ENCODE results near the gene LYPD5. TPM values are rescaled to one million over a fixed set of nuclear protein-coding genes. Genes with fewer than 3 reads are reported as not detected.
A peak's percentile ranks its signal among the peaks of the same experiment; 100 is the strongest.
"Not testable (repeated sequence)": the region's sequence is repeated elsewhere in the genome, so short reads cannot be mapped to it uniquely, and the experiment has no call there.

Gene LYPD5
- total RNA-seq, 4 donors from 2014 or later, result 0.35 to 1.4 TPM; not detected in 2

DNA sequence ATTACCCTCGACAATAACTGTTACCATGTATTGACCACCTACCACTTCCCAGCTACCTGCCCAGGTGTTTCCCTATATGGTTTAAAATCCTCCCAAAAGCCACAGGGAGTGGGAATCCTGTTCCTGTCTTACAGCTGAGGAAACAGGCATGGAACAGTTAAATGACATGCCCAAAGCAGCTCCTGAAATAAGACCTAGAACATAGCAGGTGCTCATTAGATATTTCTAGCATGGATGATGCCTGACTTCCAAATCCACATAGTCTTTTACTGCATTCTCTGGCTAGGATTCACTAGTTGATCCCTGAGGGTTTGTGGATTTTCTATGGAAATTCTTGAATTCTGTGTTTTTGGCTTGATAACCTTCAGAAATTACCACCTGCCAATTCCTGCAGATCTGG, 34.4 kb downstream of the LYPD5 start:
- no peak for ATAC-seq
- Histone ChIP-seq H3K4me3 (no peak overlapping the region), H3K36me3 (no peaks in the 10 kb centered on the region), H3K27ac (no peak overlapping the region), H3K9me3 (no peaks in the 10 kb centered on the region), H3K4me1 (no peaks in the 10 kb centered on the region), H3K27me3 (peaks cover 0 to 6% (median 0%) of the 10 kb centered on the region in 3 donors)
- TF ChIP-seq POLR2A (IDR thresholded peaks at IDR 0.05), result no peak
- TF ChIP-seq, protein P1, sequence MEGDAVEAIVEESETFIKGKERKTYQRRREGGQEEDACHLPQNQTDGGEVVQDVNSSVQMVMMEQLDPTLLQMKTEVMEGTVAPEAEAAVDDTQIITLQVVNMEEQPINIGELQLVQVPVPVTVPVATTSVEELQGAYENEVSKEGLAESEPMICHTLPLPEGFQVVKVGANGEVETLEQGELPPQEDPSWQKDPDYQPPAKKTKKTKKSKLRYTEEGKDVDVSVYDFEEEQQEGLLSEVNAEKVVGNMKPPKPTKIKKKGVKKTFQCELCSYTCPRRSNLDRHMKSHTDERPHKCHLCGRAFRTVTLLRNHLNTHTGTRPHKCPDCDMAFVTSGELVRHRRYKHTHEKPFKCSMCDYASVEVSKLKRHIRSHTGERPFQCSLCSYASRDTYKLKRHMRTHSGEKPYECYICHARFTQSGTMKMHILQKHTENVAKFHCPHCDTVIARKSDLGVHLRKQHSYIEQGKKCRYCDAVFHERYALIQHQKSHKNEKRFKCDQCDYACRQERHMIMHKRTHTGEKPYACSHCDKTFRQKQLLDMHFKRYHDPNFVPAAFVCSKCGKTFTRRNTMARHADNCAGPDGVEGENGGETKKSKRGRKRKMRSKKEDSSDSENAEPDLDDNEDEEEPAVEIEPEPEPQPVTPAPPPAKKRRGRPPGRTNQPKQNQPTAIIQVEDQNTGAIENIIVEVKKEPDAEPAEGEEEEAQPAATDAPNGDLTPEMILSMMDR (IDR thresholded peaks at IDR 0.05 in 4 of 5, conservative IDR thresholded peaks at IDR 0.05 in 1 of 5), result no peak
- no peak for DNase-seq
- intact Hi-C loops (cut with DNase I; ENCODE audit: low total_unique reads), result no loop called here
- in situ Hi-C loops (cut with MboI; ENCODE audit: low sequenced_read_pairs in 4 of 4), result no loop called here

DNA sequence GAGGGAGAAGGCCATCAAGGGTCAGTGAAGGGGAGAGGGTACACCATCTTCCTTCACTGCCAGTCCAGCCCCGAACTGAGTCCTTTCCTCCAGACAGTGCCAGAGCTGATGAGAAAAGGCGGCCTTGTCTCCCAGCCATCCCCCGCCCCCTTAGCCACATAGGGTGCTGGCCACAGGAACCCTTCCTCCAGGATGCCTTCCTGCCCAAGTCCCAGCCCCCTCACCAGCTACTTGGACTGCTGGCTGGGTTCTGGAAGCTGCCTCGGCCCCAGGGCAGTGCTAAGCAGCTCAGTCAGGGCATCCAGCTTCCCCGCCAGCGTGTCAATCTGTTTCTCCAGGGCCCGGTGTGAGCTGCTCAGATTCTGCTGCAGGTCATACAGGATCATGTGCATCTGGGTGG, 34.9 kb downstream of the LYPD5 start:
- Histone ChIP-seq H3K4me1 (no peaks in the 10 kb centered on the region), H3K27ac (no peak overlapping the region), H3K36me3 (no peaks in the 10 kb centered on the region), H3K4me3 (no peak overlapping the region), H3K9me3 (no peaks in the 10 kb centered on the region), H3K27me3 (peaks cover 0 to 5% (median 0%) of the 10 kb centered on the region in 3 donors)
- ATAC-seq (no peak), DNase-seq (no peak)
- TF ChIP-seq, protein P1 (IDR thresholded peaks at IDR 0.05 in 4 of 5, conservative IDR thresholded peaks at IDR 0.05 in 1 of 5), result no peak
- no peak for TF ChIP-seq POLR2A (IDR thresholded peaks at IDR 0.05)
- in situ Hi-C loops (cut with MboI; ENCODE audit: low sequenced_read_pairs in 4 of 4) (no loop called here), intact Hi-C loops (cut with DNase I; ENCODE audit: low total_unique reads) (no loop called here)

DNA sequence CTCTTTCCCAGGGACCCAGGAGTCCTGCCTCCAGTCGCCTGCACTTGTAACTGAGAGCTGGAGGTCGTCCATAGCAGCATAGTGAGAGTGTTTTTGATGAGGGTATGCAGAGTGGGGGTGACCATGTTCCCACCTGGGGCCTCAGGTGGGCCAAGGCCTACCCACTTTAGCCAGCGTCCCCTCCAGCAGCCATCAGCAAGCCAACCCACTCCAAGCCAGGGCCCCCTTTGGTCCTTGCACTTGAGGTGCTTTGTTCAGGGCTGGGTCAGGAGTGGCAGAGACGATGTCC, 35.5 kb downstream of the LYPD5 start:
- Histone ChIP-seq H3K27me3 (peaks cover 0 to under 1% (median 0%) of the 10 kb centered on the region in 3 donors), H3K4me1 (no peaks in the 10 kb centered on the region), H3K36me3 (no peaks in the 10 kb centered on the region), H3K4me3 (no peak overlapping the region), H3K9me3 (no peaks in the 10 kb centered on the region), H3K27ac (no peak overlapping the region)
- in situ Hi-C loops (cut with MboI; ENCODE audit: low sequenced_read_pairs in 4 of 4) (no loop called here), intact Hi-C loops (cut with DNase I; ENCODE audit: low total_unique reads) (no loop called here)
- no peak for ATAC-seq
- no peak for DNase-seq
- TF ChIP-seq, protein P1 (IDR thresholded peaks at IDR 0.05 in 4 of 5, conservative IDR thresholded peaks at IDR 0.05 in 1 of 5), result no peak
- no peak for TF ChIP-seq POLR2A (IDR thresholded peaks at IDR 0.05)

DNA sequence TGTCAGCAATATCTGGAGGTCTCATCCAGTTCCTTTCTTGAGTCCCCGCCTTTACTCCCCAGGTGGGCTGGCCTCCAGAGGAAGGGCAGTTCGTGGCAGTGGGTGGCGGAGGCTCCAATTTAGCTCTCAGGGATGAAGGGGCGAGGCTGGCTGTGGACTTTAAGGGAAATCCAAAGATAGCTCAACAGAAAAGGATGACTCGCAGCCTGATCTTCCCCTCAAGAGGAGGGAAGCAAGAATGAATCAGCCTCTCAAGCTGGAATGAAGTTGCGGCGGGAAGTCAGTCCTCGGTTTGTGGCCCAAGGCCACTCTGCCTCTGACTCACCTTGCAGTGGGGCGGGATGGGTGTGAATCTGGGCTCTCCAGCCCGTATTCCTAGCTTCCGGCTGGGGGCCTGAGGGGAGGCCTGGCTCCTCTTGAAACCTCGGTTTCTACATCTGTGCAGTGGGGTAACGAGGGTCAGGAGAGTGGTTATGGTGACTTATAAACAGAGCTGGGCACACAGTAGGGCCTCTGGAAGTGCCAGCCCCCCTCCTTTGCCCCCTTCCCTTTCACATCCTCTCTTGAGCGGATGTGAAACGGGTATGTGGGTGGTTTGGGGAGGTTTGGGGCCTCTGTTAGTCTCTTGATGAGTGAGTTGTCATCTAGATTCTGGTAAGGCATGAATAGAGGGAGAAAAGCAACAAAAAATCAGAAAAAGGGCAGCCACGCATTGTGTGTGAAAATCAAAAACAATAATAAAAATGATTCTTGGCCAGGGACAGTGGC, 37.0 kb downstream of the LYPD5 start:
- Histone ChIP-seq H3K36me3 (no peaks in the 10 kb centered on the region), H3K9me3 (no peaks in the 10 kb centered on the region), H3K4me1 (no peaks in the 10 kb centered on the region), H3K27me3 (no peaks in the 10 kb centered on the region), H3K4me3 (no peak overlapping the region), H3K27ac (peak overlapping the region in 2 of 4 donors; percentile 14 to 50)
- in situ Hi-C loops (cut with MboI; ENCODE audit: low sequenced_read_pairs in 4 of 4), result no loop called here
- DNase-seq (peak in 1 of 2 donors; percentile 41), ATAC-seq (peak; percentile 42 to 68)
- intact Hi-C loops (cut with DNase I; ENCODE audit: low total_unique reads), result no loop called here
- no peak for TF ChIP-seq POLR2A (IDR thresholded peaks at IDR 0.05)
- TF ChIP-seq, protein P1 (IDR thresholded peaks at IDR 0.05 in 4 of 5, conservative IDR thresholded peaks at IDR 0.05 in 1 of 5), result no peak

DNA sequence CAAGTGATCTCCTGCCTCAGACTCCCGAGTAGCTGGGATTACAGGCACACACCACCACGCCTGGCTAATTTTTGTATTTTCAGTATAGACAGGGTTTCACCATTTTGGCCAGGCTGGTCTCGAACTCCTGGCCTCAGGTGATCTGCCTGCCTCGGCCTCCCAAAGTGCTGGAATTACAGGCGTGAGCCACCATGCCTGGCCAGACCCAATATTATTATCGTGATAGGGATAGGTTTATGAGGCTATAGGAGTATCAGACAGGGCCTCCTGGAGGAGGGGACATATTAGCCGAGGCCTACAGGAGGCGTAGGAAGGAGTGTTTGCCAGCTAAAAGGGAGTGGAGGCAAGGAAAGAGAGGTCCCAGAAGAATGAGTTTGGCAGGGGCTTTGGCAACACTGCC, 37.6 kb downstream of the LYPD5 start:
- ATAC-seq; H3K9me3 ChIP-seq; H3K36me3 ChIP-seq; intact Hi-C loops (cut with DNase I; ENCODE audit: low total_unique reads); H3K4me3 ChIP-seq; H3K27me3 ChIP-seq; in situ Hi-C loops (cut with MboI; ENCODE audit: low sequenced_read_pairs in 4 of 4); H3K4me1 ChIP-seq; DNase-seq: not testable (repeated sequence)
- H3K27ac ChIP-seq, result peak overlapping the region in 2 of 4 donors; percentile 6 to 14
